GM19043 (cell line): ENCODE data around the gene CATSPER1.

ENCODE experiments used
- ATAC-seq: cut with Tn5 transposase; IDR thresholded peaks from one replicate; pipeline ENCODE4 v1.9.1; 2021; ENCODE audit warnings: low read depth; ENCODE audit not compliant: unreplicated experiment

The CATSPER1 gene

GRCh38 chr11:66006134-66006890, 20.0 kb downstream of the CATSPER1 start:
- ATAC-seq = no peak

GRCh38 chr11:66004186-66004585, 22.1 kb downstream of the CATSPER1 start:
- ATAC-seq = no peak

GRCh38 chr11:66003291-66003690, 23.0 kb downstream of the CATSPER1 start:
- ATAC-seq = no peak

GRCh38 chr11:66002648-66003225, 23.5 kb downstream of the CATSPER1 start:
- peak; percentile 41 for ATAC-seq

- ATAC-seq = peak; percentile 82
Observed at GRCh38 chr11:66001942-66002647, 24.2 kb downstream of the CATSPER1 start, which contains the start of the genes BANF1 and EIF1AD. Gene BANF1, plus strand, starts transcription at chr11:66002503. Its CDS starts 748 bp downstream, at chr11:66003251. Gene EIF1AD, minus strand, starts transcription at chr11:66002157. Its CDS starts 1,768 bp downstream, at chr11:66000389.

GRCh38 chr11:65997286-65997685, 29.0 kb downstream of the CATSPER1 start:
- ATAC-seq = no peak

GRCh38 chr11:65992056-65992455, 34.2 kb downstream of the CATSPER1 start:
- ATAC-seq = no peak

- ATAC-seq = peak; percentile 84
Observed at GRCh38 chr11:65988791-65989592, 37.3 kb downstream of the CATSPER1 start.

- ATAC-seq = no peak
Observed at GRCh38 chr11:65987336-65987735, 38.9 kb downstream of the CATSPER1 start.

GRCh38 chr11:65983589-65983987, 42.7 kb downstream of the CATSPER1 start:
- ATAC-seq = no peak

- no peak for ATAC-seq
Observed at GRCh38 chr11:65982824-65983588, 43.3 kb downstream of the CATSPER1 start.

GRCh38 chr11:65981972-65982823, 44.1 kb downstream of the CATSPER1 start:
- no peak for ATAC-seq

GRCh38 chr11:65981101-65981740, 45.1 kb downstream of the CATSPER1 start:
- no peak for ATAC-seq

GRCh38 chr11:65979261-65979759, 47.0 kb downstream of the CATSPER1 start:
- no peak for ATAC-seq

GRCh38 chr11:65978391-65979238, 47.7 kb downstream of the CATSPER1 start:
- no peak for ATAC-seq

GRCh38 chr11:65977621-65978390, 48.5 kb downstream of the CATSPER1 start:
- no peak for ATAC-seq
